Activated naive CD4-positive, alpha-beta T cell treated with anti-CD3 and anti-CD28 coated beads for 36 hours (primary cell): ENCODE results near the gene CCDC159. TPM values are rescaled to one million over a fixed set of nuclear protein-coding genes. Genes with fewer than 3 reads are reported as not detected.

Experiments
- CTCF ChIA-PET: fragments of 350-600 bp; sonication (Branson Sonifier 250); formaldehyde crosslinking; loops from one replicate; lab custom pipeline; 2021; ENCODE audit warnings: antibody characterized with exemption; lab: Charles Lee
- DNase-seq: peaks from one replicate; pipeline ENCODE4 v3.0.0-alpha.2; 2020
- H3K27ac Mint-ChIP-seq: one replicate; pipeline ENCODE4 v1.8.0; 2021; ENCODE audit warnings: mild to moderate bottlenecking, mixed read lengths
- H3K27me3 Mint-ChIP-seq: one replicate; pipeline ENCODE4 v1.8.0; 2021; ENCODE audit warnings: low read depth, mixed read lengths
- H3K36me3 Mint-ChIP-seq: one replicate; pipeline ENCODE4 v1.8.0; 2021; ENCODE audit warnings: low read depth, mixed read lengths
- H3K4me1 Mint-ChIP-seq: one replicate; pipeline ENCODE4 v1.8.0; 2021; ENCODE audit warnings: low read depth, mixed read lengths
- H3K4me3 Mint-ChIP-seq: one replicate; pipeline ENCODE4 v1.8.0; 2021; ENCODE audit warnings: mild to moderate bottlenecking, moderate library complexity, mixed read lengths
- H3K9me3 Mint-ChIP-seq: one replicate; pipeline ENCODE4 v1.8.0; 2021; ENCODE audit warnings: mixed read lengths
- intact Hi-C: fragments of 100-400 bp; cut with micrococcal nuclease; formaldehyde crosslinking; loops from one replicate; pipeline ENCODE4 v1.15.1; 2023
- total RNA-seq, 2 experiments: library from RNA; stranded (reverse); gene quantifications; one replicate each; pipeline ENCODE4 v1.2.3, GENCODE V29; 2021

The CCDC159 gene
- total RNA-seq, 2 experiments from 2014 or later, result 15.2 to 16.5 TPM

DNA sequence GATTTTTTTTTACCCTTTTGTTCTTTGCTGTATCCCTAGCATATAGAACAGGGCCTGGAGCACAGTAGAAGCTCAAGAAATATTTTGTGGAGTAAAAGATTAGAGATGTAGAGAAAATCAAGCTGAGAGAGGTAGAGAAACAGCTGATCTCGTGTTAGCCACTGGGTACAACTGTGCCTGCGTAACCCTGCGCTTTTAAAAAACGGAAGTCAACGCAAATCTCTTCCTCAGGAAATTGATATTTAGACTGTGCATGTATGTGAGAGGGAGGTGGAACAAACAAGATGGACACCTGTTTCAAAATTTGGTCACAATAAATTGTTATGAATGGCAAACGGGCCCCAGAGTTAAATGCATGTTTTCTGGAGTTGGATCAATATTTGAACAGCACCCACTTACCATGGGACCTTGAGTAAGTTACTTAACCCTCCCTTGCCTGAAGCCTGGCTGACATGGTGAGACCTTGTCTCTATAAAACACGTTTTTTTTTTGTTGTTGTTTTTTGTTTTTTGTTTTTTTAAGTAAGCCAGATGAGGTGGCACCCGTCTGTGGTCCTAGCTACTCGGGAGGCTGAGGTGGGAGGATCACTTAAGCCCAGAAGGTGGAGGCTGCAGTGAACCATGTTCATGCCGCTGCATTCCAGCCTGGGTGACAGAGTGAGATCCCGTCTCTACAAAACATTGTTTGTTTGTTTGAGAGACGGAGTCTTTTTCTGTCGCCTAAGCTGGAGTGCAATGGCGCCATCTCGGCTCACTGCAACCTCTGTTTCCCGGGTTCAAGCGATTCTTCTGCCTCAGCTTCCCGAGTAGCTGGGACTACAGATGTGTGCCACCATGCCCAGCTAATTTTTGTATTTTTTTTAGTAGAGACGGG lies 41.1 kb downstream of the CCDC159 start:
- no peak for DNase-seq
- H3K27ac Mint-ChIP-seq, result no peak overlapping the region
- peaks cover 4% of the 10 kb centered on the region for H3K9me3 Mint-ChIP-seq
- H3K4me1 Mint-ChIP-seq, result peaks cover 13% of the 10 kb centered on the region
- intact Hi-C loops, result no loop called here
- CTCF ChIA-PET, result interaction anchor here (0.6 kb wide), 1 partner anchor 65 kb away, joined by 3 read pairs; no protein-coding TSS in a partner anchor
- no peaks in the 10 kb centered on the region for H3K36me3 Mint-ChIP-seq
- H3K27me3 Mint-ChIP-seq, result peaks cover 7% of the 10 kb centered on the region
- no peak overlapping the region for H3K4me3 Mint-ChIP-seq

DNA sequence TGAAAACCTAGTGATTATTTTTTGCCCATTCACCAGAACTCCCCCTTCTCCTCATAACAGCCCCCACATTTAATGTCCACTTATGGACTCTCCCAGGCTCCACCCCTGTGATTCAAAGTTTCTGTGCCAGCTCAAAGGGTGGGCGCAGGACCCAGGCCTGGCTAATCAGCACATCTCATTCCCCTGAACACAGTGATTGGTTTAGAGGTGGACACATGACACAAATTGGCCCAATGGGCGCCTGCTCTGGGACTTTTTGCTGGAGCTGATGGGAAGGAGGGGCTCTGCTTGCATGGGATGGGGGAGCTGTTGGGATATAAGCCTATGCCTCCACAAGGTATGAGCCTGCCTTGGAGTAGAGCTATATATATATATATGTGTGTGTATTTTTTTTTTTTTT lies 44.0 kb downstream of the CCDC159 start:
- H3K36me3 Mint-ChIP-seq, result no peaks in the 10 kb centered on the region
- H3K9me3 Mint-ChIP-seq, result peaks cover 4% of the 10 kb centered on the region
- no peak overlapping the region for H3K27ac Mint-ChIP-seq
- CTCF ChIA-PET, result interaction anchor here (1.2 to 1.7 kb wide), 2 partner anchors 9 to 13 kb away, joined by 3 to 12 read pairs; no protein-coding TSS in a partner anchor
- H3K27me3 Mint-ChIP-seq, result peaks cover 3% of the 10 kb centered on the region
- no peak overlapping the region for H3K4me3 Mint-ChIP-seq
- DNase-seq, result no peak
- intact Hi-C loops, result no loop called here
- H3K4me1 Mint-ChIP-seq, result peaks cover 3% of the 10 kb centered on the region

DNA sequence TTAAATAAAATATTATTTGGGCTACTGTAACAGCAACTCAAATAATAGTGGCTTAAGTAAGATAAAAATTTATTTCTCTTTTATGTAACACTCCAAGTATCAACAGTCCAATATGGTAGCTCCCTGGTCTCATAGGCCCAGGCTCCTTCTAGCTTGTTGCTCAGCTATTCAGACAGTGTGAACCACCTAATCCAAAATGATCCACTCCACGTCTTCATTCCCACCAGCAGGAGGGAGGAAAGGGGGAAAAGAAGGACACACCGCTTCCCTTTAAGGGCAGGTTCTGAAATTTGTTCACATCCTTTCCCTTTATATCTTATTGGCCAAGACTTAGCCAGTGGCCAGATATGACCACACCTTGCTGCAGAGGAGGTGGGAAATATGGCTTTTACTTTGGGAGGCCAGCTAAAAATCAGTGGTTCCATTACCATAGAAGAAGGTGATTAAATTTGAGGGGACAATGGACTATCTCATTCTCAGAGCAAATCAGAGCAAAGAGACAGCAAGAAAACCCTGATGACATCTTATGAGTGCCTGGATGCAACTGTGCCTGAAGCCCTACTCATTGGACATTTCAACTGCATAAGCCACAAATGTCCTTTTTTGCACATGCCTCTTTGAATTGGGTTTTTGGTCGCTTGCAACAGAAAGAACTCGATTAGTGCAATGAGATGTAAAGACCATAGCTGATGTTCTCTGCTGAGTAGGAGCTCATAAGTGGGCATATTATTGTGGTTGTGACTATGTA lies 44.8 kb downstream of the CCDC159 start:
- intact Hi-C loops, result no loop called here
- CTCF ChIA-PET, result interaction anchor here (0.5 to 1.7 kb wide), 5 partner anchors 10 to 398 kb away, joined by 3 to 12 read pairs (median 5); no protein-coding TSS in a partner anchor
- no peaks in the 10 kb centered on the region for H3K36me3 Mint-ChIP-seq
- DNase-seq, result no peak
- H3K27me3 Mint-ChIP-seq, result peaks cover 4% of the 10 kb centered on the region
- H3K4me1 Mint-ChIP-seq, result peaks cover 3% of the 10 kb centered on the region
- no peak overlapping the region for H3K4me3 Mint-ChIP-seq
- H3K27ac Mint-ChIP-seq, result no peak overlapping the region
- H3K9me3 Mint-ChIP-seq, result peaks cover 4% of the 10 kb centered on the region

DNA sequence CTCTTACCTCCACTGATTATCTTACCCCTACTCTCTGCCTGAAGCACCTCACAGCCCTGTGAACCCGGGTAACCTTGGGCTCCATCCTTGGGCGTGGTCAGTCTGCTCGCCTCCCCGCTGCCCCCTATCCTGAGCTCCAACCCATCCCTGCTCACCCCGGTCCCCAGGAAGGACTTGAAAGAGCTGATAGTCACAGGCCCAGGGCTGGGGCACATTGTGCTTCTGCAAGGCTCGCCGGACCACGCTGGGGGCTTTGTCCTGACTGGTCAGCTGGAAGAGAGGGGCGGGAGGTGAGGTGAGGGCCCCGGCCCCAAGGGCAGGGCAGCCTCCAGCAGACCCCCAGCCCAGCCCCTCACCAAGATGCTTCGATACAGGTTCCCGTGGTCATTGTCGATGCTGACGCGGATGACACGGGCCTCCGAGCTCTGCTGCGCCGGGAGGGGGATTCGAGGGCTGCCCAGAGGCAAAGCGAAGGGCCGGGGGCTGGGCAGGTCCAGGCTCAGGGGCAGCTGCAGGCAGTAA lies 50.8 kb downstream of the CCDC159 start:
- Mint-ChIP-seq H3K27ac (no peak overlapping the region), H3K4me1 (no peaks in the 10 kb centered on the region), H3K9me3 (no peaks in the 10 kb centered on the region), H3K4me3 (no peak overlapping the region), H3K27me3 (peaks cover 7% of the 10 kb centered on the region), H3K36me3 (no peaks in the 10 kb centered on the region)
- CTCF ChIA-PET, result no interaction called here
- intact Hi-C loops, result no loop called here
- no peak for DNase-seq

DNA sequence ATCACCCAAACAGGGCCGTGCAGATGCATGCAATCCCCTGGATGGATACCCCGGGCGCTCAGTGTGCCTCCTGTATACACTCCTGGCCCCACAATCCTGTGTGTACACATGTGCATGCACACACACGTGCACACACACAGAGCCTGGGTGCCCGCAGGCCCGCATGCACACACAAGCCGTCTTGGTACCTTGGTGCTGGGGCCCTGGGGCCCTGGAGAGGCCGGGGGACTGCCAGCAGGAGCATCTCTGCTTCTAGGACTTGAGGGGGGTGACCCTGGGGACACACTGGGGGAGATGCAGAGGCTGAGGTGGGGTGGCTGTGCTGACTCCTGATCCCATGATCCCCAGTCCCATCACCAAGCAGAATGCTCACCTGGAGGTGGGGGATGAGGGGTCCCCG lies 53.3 kb downstream of the CCDC159 start:
- Mint-ChIP-seq H3K4me3 (no peak overlapping the region), H3K36me3 (no peaks in the 10 kb centered on the region), H3K9me3 (no peaks in the 10 kb centered on the region), H3K4me1 (no peaks in the 10 kb centered on the region), H3K27me3 (peaks cover 7% of the 10 kb centered on the region), H3K27ac (no peak overlapping the region)
- CTCF ChIA-PET, result no interaction called here
- no peak for DNase-seq
- intact Hi-C loops, result no loop called here

DNA sequence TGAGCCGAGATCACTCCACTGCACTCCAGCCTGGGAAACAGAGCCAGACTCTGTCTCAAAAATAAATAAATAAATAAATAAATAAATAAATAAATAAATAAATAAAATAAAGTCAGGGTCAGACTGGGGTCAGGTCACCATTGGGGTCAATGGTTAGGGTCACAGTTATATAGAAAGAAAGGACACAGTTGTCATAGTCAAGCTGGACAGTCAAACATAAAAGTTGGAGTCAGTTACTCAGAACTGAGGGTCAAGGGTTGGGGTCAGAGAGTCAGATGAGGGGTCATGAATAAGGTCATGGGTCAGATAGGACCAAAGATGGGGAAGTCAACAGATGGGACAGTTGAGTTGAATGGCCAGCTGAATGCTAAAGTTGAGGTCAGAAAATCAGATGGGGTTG lies 54.5 kb downstream of the CCDC159 start:
- no peak for DNase-seq
- Mint-ChIP-seq H3K4me1 (no peaks in the 10 kb centered on the region), H3K9me3 (no peaks in the 10 kb centered on the region), H3K36me3 (no peaks in the 10 kb centered on the region), H3K4me3 (no peak overlapping the region), H3K27me3 (peaks cover 3% of the 10 kb centered on the region), H3K27ac (no peak overlapping the region)
- intact Hi-C loops, result no loop called here
- CTCF ChIA-PET, result no interaction called here

DNA sequence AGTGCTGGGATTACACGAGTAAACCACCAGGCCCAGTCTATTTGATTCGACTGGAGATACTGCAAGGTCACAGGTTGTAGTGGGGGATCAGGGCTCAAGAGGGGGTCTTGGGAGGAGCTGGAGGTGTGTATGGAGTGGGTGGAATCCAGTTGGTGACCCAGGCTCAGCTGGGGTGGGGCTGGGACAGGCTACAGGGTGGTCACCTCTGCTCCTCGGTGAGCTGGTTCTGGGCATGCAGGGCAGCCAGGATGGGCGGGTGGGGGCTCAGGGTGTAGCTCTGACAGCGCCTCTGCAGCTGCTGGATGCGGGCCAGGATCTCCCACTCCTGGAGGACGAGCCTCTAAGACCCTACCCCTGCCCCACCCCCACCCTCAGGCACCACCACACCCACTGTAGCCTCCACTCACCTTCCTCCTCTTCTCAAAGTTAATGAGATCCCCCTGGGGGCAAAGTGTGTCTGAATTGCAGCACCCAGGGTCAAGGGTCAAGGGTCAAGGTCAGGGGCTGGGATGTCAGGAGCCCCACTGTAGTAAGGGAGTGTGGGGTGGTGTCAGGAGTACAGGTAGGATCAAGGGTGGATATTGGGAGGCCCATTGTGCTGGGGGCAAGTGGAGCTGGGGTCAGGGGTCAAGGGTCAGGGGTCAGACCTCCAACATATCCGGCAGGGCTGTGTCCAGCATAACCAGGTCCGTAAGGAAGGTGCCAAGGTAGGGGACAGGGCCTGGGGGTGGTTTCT lies 55.7 kb downstream of the CCDC159 start:
- intact Hi-C loops, result no loop called here

More for the DNA sequence above, 55.7 kb downstream of the CCDC159 start:
- peaks cover 3% of the 10 kb centered on the region for H3K27me3 Mint-ChIP-seq
- H3K9me3 Mint-ChIP-seq, result no peaks in the 10 kb centered on the region
- no peak for DNase-seq
- CTCF ChIA-PET, result interaction anchor here (0.6 to 1.5 kb wide), 2 partner anchors 11 to 19 kb away, joined by 3 read pairs; no protein-coding TSS in a partner anchor
- no peak overlapping the region for H3K4me3 Mint-ChIP-seq
- peaks cover 3% of the 10 kb centered on the region for H3K4me1 Mint-ChIP-seq
- H3K27ac Mint-ChIP-seq, result no peak overlapping the region
- H3K36me3 Mint-ChIP-seq, result no peaks in the 10 kb centered on the region

Other genes starting within 250 kb of the CCDC159 start
- 100 to 1,000 TPM in 1 of 2 experiments, 10 to 100 TPM in 1; 94.7 to 102 TPM for gene SPC24, start 190.7 kb upstream of the CCDC159 start, total RNA-seq
- 1 to 10 TPM; 1.5 to 2.0 TPM for gene KANK2, start 149.0 kb upstream of the CCDC159 start, total RNA-seq
- gene ANGPTL8, start 106.9 kb upstream of the CCDC159 start, total RNA-seq, result not detected
- gene DOCK6, start 84.0 kb upstream of the CCDC159 start, total RNA-seq, result 1 to 10 TPM; 6.1 to 7.1 TPM
- gene TSPAN16, start 50.4 kb upstream of the CCDC159 start, total RNA-seq, result not detected
- gene RAB3D, start 6.9 kb upstream of the CCDC159 start, total RNA-seq, result 10 to 100 TPM in 1 of 2 experiments, 1 to 10 TPM in 1; 9.8 to 10.7 TPM
- 10 to 100 TPM; 21.4 to 24.2 TPM for gene TMEM205, start 251 bp upstream of the CCDC159 start, total RNA-seq
- gene PLPPR2, start 8.9 kb downstream of the CCDC159 start, total RNA-seq, result 1 to 10 TPM; 2.6 to 2.8 TPM
- gene SWSAP1, start 28.1 kb downstream of the CCDC159 start, total RNA-seq, result 1 to 10 TPM; 1.1 to 2.1 TPM
- 1 to 10 TPM; 3.9 to 4.3 TPM for gene EPOR, start 37.8 kb downstream of the CCDC159 start, total RNA-seq
- not detected for gene RGL3, start 72.8 kb downstream of the CCDC159 start, total RNA-seq
- gene ODAD3, start 88.6 kb downstream of the CCDC159 start, total RNA-seq, result under 1 TPM; 0.15 to 0.19 TPM
- 100 to 1,000 TPM; 234 to 237 TPM for gene PRKCSH, start 89.1 kb downstream of the CCDC159 start, total RNA-seq
- gene ELAVL3, start 134.5 kb downstream of the CCDC159 start, total RNA-seq, result not detected
- gene ZNF653, start 159.3 kb downstream of the CCDC159 start, total RNA-seq, result 1 to 10 TPM; 6.8 to 7.3 TPM
- 10 to 100 TPM; 42.6 to 46.0 TPM for gene ECSIT, start 182.6 kb downstream of the CCDC159 start, total RNA-seq
- not detected for gene CNN1, start 192.3 kb downstream of the CCDC159 start, total RNA-seq
- gene ELOF1, start 212.7 kb downstream of the CCDC159 start, total RNA-seq, result 10 to 100 TPM; 33.0 to 33.4 TPM
- 1 to 10 TPM; 8.3 to 8.8 TPM for gene ACP5, start 231.1 kb downstream of the CCDC159 start, total RNA-seq